Endothelial cell of umbilical vein (primary cell): ENCODE data around the gene CIB4. TPM values are rescaled to one million over a fixed set of nuclear protein-coding genes. Genes with fewer than 3 reads are reported as not detected.

ENCODE experiments used
- BruUV-seq: library from RNA; stranded (reverse); fragments of 400-500 nt; replicated peaks from 2 replicates; lab custom pipeline; 2021; lab: Mats Ljungman, UMichigan
- CTCF ChIA-PET: fragments of 300-600, 350-600 bp; sonication (Branson Sonifier 250); formaldehyde crosslinking; loops from one replicate; lab custom pipeline; 2021; ENCODE audit warnings: antibody characterized with exemption, inconsistent platforms; lab: Charles Lee
- POLR2A ChIA-PET: fragments of 300-600, 350-600 bp; sonication (Branson Sonifier 250); formaldehyde crosslinking; loops from one replicate; lab custom pipeline; 2021; ENCODE audit warnings: antibody characterized with exemption, inconsistent platforms; lab: Charles Lee
- DNase-seq: peaks from one replicate; pipeline ENCODE4 v3.0.0-alpha.2; 2011; ENCODE audit warnings: low read depth, low spot score
- FAIRE-seq: peaks from 2 replicates; lab custom pipeline; 2011; peaks lifted over from hg19 to GRCh38; lab: Jason Lieb, UNC
- H2AFZ ChIP-seq: 2 replicates; pipeline ENCODE4 v1.6.0; 2012; ENCODE audit warnings: low read depth, low read length, control low read depth, inconsistent platforms
- H3K27ac ChIP-seq: 2 replicates; pipeline ENCODE4 v1.5.1; 2011; ENCODE audit warnings: low read depth, mild to moderate bottlenecking, control low read depth, low read length, moderate library complexity; ENCODE audit not compliant: insufficient read depth
- H3K27me3 ChIP-seq, 2 experiments: 2 replicates each; pipeline versions ENCODE4 v1.6.0 to v1.6.1; 2011; ENCODE audit warnings: low read length in 2 of 2, mixed read lengths in 1 of 2; ENCODE audit not compliant: control insufficient read depth in 2 of 2, insufficient read depth in 2 of 2
- H3K36me3 ChIP-seq, 2 experiments: 2 replicates in 1 of 2; 3 replicates in 1 of 2; pipeline ENCODE4 v1.5.1; 2011; ENCODE audit warnings: low read length in 2 of 2, mild to moderate bottlenecking in 1 of 2, moderate library complexity in 1 of 2; ENCODE audit not compliant: control insufficient read depth in 2 of 2, insufficient read depth in 2 of 2; ENCODE audit errors: extremely low read depth in 1 of 2
- H3K4me1 ChIP-seq: 3 replicates; pipeline ENCODE4 v1.5.1; 2011; ENCODE audit warnings: mild to moderate bottlenecking, low read length; ENCODE audit not compliant: control insufficient read depth, insufficient read depth; ENCODE audit errors: extremely low read depth
- H3K4me2 ChIP-seq: 2 replicates; pipeline ENCODE4 v1.6.1; 2011; ENCODE audit warnings: low read length, control low read depth, mixed read lengths; ENCODE audit not compliant: insufficient read depth
- H3K4me3 ChIP-seq, 3 experiments: fragments of 200-600 bp in 1 of 3; sonication (generic), shearing (Covaris generic) in 1 of 3; replicated peaks in 1 of 3; 2 replicates each; pipeline ENCODE4 v1.5.1; 2011 to 2016; ENCODE audit warnings: control low read depth in 3 of 3, low read length in 3 of 3, mild to moderate bottlenecking in 2 of 3, inconsistent platforms in 1 of 3, low read depth in 1 of 3, moderate library complexity in 1 of 3; ENCODE audit not compliant: insufficient read depth in 1 of 3
- H3K79me2 ChIP-seq: 2 replicates; pipeline ENCODE4 v1.6.0; 2012; ENCODE audit warnings: low read length, inconsistent platforms; ENCODE audit not compliant: control insufficient read depth, insufficient read depth
- H3K9ac ChIP-seq: replicated peaks from 2 replicates; pipeline ENCODE3; 2011; ENCODE audit warnings: low read length, control low read depth; ENCODE audit not compliant: insufficient read depth; ENCODE audit errors: extremely low read depth
- H3K9me1 ChIP-seq: replicated peaks from 3 replicates; pipeline ENCODE4 v1.6.0; 2011; ENCODE audit warnings: mild to moderate bottlenecking, low read length; ENCODE audit not compliant: control insufficient read depth, insufficient read depth; ENCODE audit errors: extremely low read depth
- H3K9me3 ChIP-seq: replicated peaks from 2 replicates; pipeline ENCODE4 v1.5.1; 2012; ENCODE audit warnings: low read length, inconsistent platforms; ENCODE audit not compliant: control insufficient read depth, insufficient read depth
- H4K20me1 ChIP-seq: replicated peaks from 2 replicates; pipeline ENCODE3; 2011; ENCODE audit warnings: mild to moderate bottlenecking, low read length; ENCODE audit not compliant: control insufficient read depth, insufficient read depth; ENCODE audit errors: extremely low read depth
- EZH2 ChIP-seq: IDR thresholded peaks from 2 replicates; pipeline ENCODE4 v1.6.1; 2012; ENCODE audit warnings: borderline replicate concordance, low read depth, mild to moderate bottlenecking, moderate library complexity, low read length, inconsistent platforms; ENCODE audit not compliant: severe bottlenecking
- FOS ChIP-seq: IDR thresholded peaks from 2 replicates; pipeline ENCODE4 v1.6.1; 2011; ENCODE audit warnings: mild to moderate bottlenecking, low read length, moderate library complexity, borderline replicate concordance; ENCODE audit not compliant: insufficient read depth
- GATA2 ChIP-seq: IDR thresholded peaks from 2 replicates; pipeline ENCODE4 v1.7.0; 2011; ENCODE audit warnings: low read depth, mild to moderate bottlenecking, moderate library complexity, mixed read lengths, low read length; ENCODE audit not compliant: insufficient read length, insufficient read depth
- JUN ChIP-seq: IDR thresholded peaks from 2 replicates; pipeline ENCODE4 v1.6.1; 2011; ENCODE audit warnings: borderline replicate concordance, low read depth; ENCODE audit not compliant: insufficient read length, insufficient read depth
- MYC ChIP-seq: IDR thresholded peaks from one replicate; pipeline ENCODE4 v1.6.1; 2011; ENCODE audit warnings: mild to moderate bottlenecking, low read depth, low read length
- POLR2A ChIP-seq: IDR thresholded peaks from 2 replicates; pipeline ENCODE4 v1.6.1; 2012; ENCODE audit warnings: low read depth, mild to moderate bottlenecking, control low read depth, low read length
- POLR2AphosphoS5 ChIP-seq: IDR thresholded peaks from 2 replicates; pipeline ENCODE4 v1.6.1; 2012; ENCODE audit warnings: low read depth, mild to moderate bottlenecking, control low read depth, low read length, moderate library complexity; ENCODE audit not compliant: insufficient read depth
- dilution Hi-C: fragments of 300-500 bp; cut with MboI; formaldehyde crosslinking; loops from one replicate; pipeline ENCODE4 v1.15.0; 2019; ENCODE audit warnings: low sequenced_read_pairs; ENCODE audit not compliant: extremely low pct_ligation_motif_present
- intact Hi-C: fragments of 100-400 bp; cut with micrococcal nuclease; formaldehyde crosslinking; loops from one replicate; pipeline ENCODE4 v1.10.0; 2022
- polyA plus RNA-seq, 4 experiments: library from polyadenylated mRNA; depleted of rRNA in 3 of 4; stranded (reverse) in 3 of 4; unstranded in 1 of 4; fragments of >200 nt; gene quantifications; 2 replicates each; pipeline versions ENCODE4 v1.2.1 to v1.2.3, GENCODE V29; 2011 to 2012; ENCODE audit warnings: missing spikeins in 1 of 4
- total RNA-seq: library from RNA; stranded (reverse); gene quantifications from 2 replicates; pipeline ENCODE4 v1.2.3, GENCODE V29; 2021
- TF ChIP-seq, protein P1 (sequence below): IDR thresholded peaks from 2 replicates; pipeline ENCODE4 v1.6.1; 2011; ENCODE audit not compliant: insufficient read depth, insufficient read length
- TF ChIP-seq, protein P2 (sequence below), 2 donors: IDR thresholded peaks; 1 replicate in 1 of 2; 2 replicates in 1 of 2; pipeline ENCODE4 v1.5.1; 2011; ENCODE audit warnings: low read length in 2 of 2, mild to moderate bottlenecking in 2 of 2, moderate library complexity in 2 of 2, control low read depth in 1 of 2, inconsistent platforms in 1 of 2, low read depth in 1 of 2; ENCODE audit not compliant: insufficient read depth in 1 of 2; ENCODE audit errors: extremely low read depth in 1 of 2

CIB4 gene
- total and polyA plus RNA-seq, 2 donors (not counting 3 experiments of a cell fraction or from before 2014, with no cell fraction given), result not detected

DNA sequence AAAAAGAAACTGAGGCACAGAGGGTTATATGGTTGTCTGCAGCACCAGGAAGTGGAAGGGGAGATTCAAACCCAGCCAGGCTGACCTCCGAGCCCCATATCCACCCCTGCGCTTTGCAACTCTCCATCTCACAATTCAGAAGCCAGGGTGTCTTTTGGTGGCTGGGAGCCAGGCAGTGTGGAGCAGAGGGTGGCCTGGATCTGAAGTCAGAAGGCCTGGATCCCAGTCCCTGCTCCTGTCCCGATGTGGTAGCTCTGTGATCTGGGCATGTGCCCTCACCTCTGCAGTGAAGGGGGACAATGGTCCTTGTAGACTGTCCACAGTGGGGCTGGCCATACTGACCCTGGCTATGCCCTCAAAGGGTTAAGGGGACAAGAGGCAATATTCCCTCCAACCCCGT, 57.0 kb downstream of the CIB4 start:
- no TSS peak for BruUV-seq
- H3K4me1 ChIP-seq, result no peaks in the 10 kb centered on the region
- H3K9me1 ChIP-seq, result no peaks in the 10 kb centered on the region
- H3K36me3 ChIP-seq, result no peaks in the 10 kb centered on the region
- H3K4me2 ChIP-seq, result no peak overlapping the region
- TF ChIP-seq MYC (no peak), GATA2 (no peak), POLR2AphosphoS5 (no peak), FOS (no peak), JUN (no peak), EZH2 (no peak), POLR2A (no peak)
- TF ChIP-seq, protein P1, sequence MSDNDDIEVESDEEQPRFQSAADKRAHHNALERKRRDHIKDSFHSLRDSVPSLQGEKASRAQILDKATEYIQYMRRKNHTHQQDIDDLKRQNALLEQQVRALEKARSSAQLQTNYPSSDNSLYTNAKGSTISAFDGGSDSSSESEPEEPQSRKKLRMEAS, result no peak
- TF ChIP-seq, protein P2, sequence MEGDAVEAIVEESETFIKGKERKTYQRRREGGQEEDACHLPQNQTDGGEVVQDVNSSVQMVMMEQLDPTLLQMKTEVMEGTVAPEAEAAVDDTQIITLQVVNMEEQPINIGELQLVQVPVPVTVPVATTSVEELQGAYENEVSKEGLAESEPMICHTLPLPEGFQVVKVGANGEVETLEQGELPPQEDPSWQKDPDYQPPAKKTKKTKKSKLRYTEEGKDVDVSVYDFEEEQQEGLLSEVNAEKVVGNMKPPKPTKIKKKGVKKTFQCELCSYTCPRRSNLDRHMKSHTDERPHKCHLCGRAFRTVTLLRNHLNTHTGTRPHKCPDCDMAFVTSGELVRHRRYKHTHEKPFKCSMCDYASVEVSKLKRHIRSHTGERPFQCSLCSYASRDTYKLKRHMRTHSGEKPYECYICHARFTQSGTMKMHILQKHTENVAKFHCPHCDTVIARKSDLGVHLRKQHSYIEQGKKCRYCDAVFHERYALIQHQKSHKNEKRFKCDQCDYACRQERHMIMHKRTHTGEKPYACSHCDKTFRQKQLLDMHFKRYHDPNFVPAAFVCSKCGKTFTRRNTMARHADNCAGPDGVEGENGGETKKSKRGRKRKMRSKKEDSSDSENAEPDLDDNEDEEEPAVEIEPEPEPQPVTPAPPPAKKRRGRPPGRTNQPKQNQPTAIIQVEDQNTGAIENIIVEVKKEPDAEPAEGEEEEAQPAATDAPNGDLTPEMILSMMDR (IDR thresholded peaks at IDR 0.05; ENCODE audit: extremely low read depth in 1 of 2, insufficient read depth in 1 of 2, low read depth in 1 of 2, low read length in 2 of 2), result no peak
- intact Hi-C loops, result no loop called here
- ChIA-PET CTCF (no interaction called here), POLR2A (no interaction called here)
- no peaks in the 10 kb centered on the region for H4K20me1 ChIP-seq
- no peak overlapping the region for H3K27ac ChIP-seq
- no peaks in the 10 kb centered on the region for H3K79me2 ChIP-seq
- H3K9ac ChIP-seq, result no peak overlapping the region
- DNase-seq (no peak), FAIRE-seq (no peak)
- peaks cover 7 to 9% of the 10 kb centered on the region in 2 experiments for H3K27me3 ChIP-seq
- H3K9me3 ChIP-seq, result no peaks in the 10 kb centered on the region
- dilution Hi-C loops, result no loop called here
- H2AFZ ChIP-seq, result no peak overlapping the region
- no peak overlapping the region for H3K4me3 ChIP-seq
